Measurements from ENCODE around the gene MTNR1B.

Gene MTNR1B

DNA sequence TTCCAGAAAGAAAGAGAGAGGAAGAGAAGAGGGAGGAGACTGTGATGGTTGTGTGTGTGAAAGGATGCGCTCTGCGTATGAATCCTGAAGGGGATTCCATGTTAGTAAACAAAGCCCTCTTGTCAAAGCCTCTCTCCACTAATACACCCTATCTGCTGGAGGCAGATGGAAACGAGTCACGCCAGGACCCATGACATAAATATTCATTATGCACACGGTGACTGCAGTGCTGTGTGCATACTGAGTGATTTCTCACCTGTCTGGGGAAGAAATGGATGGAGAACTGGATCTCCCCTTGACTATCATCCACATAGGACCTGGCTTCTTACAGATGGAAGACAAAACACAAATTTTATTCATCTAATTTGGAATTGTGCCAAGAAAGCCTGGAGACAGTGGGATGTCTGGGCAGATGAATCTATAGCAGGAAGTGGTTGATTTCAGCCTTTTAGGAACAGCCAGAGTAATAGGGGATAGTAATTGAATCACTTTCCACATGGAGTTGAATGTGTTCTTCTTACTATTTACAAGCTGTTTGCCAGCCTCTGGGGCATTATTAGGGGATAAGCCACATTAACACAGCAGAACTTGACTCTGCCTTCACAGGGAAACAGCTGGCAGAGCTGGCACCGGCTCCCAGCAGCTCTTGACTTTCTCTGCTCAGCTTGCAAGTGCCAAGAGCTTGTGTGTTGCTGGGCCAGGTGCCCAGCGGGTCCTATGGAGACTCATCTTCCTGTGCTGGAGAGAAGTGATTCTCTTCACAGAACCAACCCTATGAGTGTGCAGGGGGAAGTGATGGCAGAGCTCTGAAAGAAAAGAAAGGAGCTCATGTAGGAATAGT lies 9.0 kb downstream of the MTNR1B start:
- no peak for FAIRE-seq

GRCh38 chr11:92979176-92979575 lies 9.7 kb downstream of the MTNR1B start:
- no peak for FAIRE-seq

DNA sequence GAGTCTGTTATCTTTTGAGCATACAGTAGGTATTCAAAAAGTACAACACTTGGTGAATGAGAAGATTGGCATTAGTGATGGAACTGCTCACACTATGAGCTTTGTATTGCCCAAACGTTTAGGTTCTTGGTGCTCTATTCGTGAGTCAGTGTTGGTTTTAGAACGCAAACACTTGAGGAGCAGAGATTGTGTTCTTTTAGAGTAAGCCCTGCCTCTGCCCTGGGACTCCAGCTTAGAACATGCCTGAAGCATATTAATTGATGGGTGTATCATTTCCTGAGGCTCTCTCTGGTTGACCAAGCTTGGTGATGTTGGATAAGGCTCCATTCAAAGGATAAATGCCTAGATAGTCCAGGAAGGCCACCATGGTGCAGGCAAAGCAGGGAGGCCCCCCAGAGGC lies 10.9 kb downstream of the MTNR1B start:
- no peak for FAIRE-seq

GRCh38 chr11:92981508-92982043 lies 12.1 kb downstream of the MTNR1B start:
- FAIRE-seq: no peak

GRCh38 chr11:92986585-92986984 lies 17.1 kb downstream of the MTNR1B start:
- FAIRE-seq: no peak

DNA sequence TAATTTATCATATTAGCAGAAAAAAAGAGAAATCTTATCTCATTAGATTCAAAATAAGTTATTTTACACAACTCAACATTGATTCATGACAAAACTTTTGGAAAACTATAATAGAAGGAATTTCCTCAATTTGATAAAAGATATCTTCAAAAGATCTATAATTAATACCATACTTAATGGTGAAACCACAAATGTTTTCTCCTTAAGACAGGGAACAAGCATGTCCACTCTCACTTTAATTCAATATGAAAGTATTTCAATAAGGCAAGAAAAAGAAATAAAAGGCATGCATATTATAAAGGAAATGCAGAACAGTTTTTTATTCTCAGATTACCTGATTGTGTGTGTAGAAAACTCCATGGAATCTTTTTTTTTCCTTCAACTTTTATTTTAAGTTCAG lies 23.6 kb downstream of the MTNR1B start:
- no peak for FAIRE-seq

- no peak for FAIRE-seq
These were observed 31.3 kb downstream of the MTNR1B start for GRCh38 chr11:93000511-93001476.

DNA sequence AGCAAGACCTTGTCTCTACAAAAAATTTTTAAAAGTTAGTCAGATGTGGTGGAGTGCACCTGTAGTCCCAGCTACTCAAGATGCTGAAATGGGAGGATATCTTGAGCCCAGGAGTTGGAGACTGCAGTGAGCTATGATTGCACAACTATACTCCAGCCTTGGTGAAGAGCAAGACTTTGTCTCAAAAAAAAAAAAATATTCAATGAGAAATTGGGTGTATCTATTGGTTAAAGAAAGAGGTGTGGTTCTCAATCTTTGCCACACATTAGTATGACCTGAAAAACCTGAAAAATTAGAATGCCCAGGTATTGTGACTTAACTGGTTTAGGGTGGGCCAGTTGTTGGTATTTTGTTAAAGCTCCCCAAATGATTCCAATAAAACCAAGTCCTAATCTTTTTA lies 32.4 kb downstream of the MTNR1B start:
- FAIRE-seq: no peak

DNA sequence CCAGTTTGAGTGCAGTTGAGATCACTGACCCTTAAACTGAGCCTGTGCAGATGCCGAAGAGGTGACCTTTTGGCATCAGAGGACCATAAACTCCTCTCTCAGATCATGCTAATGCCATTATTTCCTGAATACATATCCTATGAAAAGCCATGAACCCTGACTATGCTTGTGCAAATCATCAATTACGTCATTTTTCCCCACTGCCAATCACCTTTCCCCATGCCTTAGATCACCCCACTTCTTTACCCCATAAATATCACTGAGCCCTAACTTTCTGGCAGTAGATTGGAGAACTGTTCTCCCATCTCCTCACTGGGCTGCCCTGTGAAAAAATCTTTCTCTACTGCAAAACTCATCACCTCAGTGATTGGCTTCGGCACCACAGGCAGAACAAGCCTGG lies 32.9 kb downstream of the MTNR1B start:
- no peak for FAIRE-seq

DNA sequence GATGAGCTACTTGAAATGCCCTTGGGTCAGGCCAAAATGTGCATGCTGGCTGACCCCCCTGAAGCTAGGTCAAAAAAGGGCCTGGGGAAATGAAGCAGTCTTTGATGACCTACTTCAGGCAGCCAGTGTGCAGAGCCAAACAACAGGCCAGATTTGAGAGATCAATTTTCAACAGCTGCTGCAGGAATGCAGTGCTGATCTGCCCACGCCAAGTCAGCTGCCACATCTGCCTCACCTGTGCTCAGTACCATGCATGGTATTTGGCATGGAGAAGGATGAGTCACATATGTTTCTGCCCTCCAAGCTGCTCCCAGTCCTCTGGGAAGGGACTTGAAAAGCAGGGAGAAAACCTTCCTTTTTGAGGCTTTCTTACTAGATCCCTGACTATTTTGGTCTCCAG lies 35.8 kb downstream of the MTNR1B start:
- no peak for FAIRE-seq

DNA sequence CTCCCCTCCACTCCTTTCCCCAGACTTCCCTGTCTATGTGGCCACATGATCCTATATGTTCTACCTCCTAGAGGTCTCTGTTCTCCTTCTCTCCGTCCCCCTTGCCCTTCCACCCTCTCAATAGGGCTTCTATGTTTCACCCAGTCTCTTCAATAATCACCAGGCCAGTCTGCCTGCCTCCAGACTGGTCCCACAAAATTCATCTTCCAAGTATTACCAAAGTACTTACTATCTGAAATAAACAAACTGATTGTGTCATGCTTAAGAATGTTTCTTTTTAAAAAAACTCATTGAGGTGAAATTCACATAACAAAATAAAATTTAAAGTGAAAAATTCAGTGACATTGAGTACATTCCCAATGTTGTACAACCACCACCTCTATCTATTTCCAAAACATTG lies 44.2 kb downstream of the MTNR1B start:
- FAIRE-seq: no peak

DNA sequence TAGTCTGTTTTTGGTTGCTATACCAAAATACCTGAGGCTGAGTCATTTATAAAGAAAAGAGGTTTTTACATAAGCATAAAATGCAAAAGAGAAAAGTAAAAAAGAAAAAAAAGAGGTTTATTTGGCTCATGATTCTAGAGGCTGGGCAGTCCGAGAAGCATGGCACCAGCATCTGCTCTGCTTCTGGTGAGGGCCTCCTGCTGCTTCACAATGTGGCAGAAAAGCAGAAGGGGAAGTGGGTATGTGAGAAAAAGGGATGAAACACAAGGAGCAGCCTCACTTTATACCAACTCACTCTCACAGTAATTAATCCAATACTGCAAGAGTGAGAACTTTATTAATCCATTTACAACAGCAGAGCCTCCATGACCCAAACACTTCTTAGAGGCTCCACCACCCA lies 47.1 kb downstream of the MTNR1B start:
- FAIRE-seq: no peak

- FAIRE-seq: no peak
These were observed 48.6 kb downstream of the MTNR1B start for GRCh38 chr11:93017821-93018690.

DNA sequence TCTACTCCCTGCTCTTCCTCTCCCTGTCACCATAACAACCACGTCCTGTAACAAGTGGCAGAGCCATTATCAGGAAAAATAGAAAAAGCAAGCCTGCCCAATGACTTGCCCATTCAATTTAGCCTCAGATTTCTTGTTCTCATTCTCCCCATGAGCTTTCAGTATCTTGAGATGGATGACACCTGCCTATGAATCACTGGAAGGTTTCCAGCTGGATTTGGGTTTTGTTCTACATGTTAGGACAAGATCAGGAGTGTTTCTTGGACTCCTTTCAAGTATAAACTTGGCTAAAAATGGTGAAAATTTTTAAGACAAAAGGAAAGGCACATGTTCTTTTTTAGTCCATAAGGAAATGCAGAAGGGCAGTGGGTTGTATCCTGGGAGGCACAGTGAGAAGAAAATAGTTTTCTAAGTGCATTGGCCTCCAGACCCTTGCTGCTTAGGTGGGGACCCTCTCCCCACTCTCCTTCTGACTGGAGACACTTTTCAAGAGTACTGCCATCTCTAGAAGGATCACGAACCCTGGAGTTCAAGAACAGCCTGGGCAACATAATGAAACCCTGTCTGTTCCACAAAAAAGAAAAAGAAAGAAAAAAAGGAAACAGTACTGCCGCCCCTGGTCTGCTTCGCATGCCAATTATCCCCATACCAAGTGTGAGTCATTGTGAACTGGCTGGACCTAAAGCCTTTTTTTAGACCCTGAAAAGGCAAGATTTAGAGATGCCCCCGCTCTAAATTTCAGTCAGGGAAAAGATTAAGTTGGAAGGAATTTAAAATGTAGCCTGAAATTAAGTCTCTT lies 51.0 kb downstream of the MTNR1B start:
- FAIRE-seq: no peak

GRCh38 chr11:93024369-93024768 lies 54.9 kb downstream of the MTNR1B start:
- no peak for FAIRE-seq

GRCh38 chr11:93025558-93026255 lies 56.3 kb downstream of the MTNR1B start:
- no peak for FAIRE-seq

- no peak for FAIRE-seq
These were observed 59.6 kb downstream of the MTNR1B start for GRCh38 chr11:93028960-93029522.

GRCh38 chr11:93031386-93031785 lies 61.9 kb downstream of the MTNR1B start:
- FAIRE-seq: no peak

Measured in endometrium (tissue), 2 donors.